ENCODE measurements around the gene RNLS.

DNA sequence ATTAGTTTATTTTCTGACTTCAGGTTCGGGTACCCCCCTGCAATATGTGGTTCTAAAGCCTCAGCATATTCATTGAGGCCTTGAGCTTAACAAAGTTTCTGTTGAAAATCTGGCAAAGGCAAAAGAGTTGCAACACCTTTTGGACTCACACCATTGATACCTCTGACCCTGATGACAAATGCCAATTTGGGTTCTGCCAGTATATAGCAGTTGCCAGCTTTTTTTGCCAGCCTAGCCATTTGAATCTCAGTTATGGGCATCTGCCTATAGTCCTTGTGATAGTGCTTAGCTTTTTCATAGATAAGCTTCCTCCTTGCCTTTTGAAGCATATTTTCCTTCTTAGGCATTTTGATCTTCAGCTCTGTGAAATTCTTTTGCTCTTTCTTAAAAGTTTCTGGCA, 35.4 kb upstream of the RNLS start:
- TF ChIP-seq, protein P1, sequence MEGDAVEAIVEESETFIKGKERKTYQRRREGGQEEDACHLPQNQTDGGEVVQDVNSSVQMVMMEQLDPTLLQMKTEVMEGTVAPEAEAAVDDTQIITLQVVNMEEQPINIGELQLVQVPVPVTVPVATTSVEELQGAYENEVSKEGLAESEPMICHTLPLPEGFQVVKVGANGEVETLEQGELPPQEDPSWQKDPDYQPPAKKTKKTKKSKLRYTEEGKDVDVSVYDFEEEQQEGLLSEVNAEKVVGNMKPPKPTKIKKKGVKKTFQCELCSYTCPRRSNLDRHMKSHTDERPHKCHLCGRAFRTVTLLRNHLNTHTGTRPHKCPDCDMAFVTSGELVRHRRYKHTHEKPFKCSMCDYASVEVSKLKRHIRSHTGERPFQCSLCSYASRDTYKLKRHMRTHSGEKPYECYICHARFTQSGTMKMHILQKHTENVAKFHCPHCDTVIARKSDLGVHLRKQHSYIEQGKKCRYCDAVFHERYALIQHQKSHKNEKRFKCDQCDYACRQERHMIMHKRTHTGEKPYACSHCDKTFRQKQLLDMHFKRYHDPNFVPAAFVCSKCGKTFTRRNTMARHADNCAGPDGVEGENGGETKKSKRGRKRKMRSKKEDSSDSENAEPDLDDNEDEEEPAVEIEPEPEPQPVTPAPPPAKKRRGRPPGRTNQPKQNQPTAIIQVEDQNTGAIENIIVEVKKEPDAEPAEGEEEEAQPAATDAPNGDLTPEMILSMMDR (conservative IDR thresholded peaks at IDR 0.05; ENCODE audit: low read depth, low read length) = no peak
- TF ChIP-seq, protein P2, sequence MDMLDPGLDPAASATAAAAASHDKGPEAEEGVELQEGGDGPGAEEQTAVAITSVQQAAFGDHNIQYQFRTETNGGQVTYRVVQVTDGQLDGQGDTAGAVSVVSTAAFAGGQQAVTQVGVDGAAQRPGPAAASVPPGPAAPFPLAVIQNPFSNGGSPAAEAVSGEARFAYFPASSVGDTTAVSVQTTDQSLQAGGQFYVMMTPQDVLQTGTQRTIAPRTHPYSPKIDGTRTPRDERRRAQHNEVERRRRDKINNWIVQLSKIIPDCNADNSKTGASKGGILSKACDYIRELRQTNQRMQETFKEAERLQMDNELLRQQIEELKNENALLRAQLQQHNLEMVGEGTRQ (IDR thresholded peaks at IDR 0.05; ENCODE audit: low read depth, low read length) = no peak
- TF ChIP-seq RAD21 (IDR thresholded peaks at IDR 0.05; ENCODE audit: low read length) (no peak), POLR2A (IDR thresholded peaks at IDR 0.05; ENCODE audit: low read depth, low read length) (no peak), CEBPB (IDR thresholded peaks at IDR 0.05; ENCODE audit: low read depth, low read length) (no peak), RCOR1 (IDR thresholded peaks at IDR 0.05; ENCODE audit: insufficient replicate concordance, low read length) (no peak)
- TF ChIP-seq, protein P3, sequence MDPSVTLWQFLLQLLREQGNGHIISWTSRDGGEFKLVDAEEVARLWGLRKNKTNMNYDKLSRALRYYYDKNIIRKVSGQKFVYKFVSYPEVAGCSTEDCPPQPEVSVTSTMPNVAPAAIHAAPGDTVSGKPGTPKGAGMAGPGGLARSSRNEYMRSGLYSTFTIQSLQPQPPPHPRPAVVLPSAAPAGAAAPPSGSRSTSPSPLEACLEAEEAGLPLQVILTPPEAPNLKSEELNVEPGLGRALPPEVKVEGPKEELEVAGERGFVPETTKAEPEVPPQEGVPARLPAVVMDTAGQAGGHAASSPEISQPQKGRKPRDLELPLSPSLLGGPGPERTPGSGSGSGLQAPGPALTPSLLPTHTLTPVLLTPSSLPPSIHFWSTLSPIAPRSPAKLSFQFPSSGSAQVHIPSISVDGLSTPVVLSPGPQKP (IDR thresholded peaks at IDR 0.05; ENCODE audit: borderline replicate concordance, low read depth, low read length) = no peak

All from IMR-90 (cell line).